ENCODE data around the gene TSC22D1.

The TSC22D1 gene

DNA sequence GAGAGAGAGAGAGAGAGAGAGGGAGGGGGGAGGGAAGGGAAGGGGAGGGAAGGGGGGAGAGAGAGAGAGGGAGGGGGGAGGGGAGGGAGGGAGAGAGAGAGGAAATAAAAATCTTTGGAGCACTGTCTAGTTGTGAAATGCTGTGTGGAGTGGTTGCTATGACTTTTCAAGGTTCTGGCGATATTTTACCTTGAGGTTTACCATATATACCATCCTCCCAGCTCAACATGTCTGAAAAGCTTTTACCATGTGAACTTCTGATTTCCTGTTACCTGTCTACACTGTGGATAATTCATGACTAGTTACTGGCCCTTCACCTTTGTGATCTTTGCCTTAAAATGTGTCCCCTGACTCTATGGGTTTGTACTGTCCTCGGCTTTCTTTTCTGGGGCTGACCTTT, 164.3 kb downstream of the TSC22D1 start:
- TF ChIP-seq, protein P1, sequence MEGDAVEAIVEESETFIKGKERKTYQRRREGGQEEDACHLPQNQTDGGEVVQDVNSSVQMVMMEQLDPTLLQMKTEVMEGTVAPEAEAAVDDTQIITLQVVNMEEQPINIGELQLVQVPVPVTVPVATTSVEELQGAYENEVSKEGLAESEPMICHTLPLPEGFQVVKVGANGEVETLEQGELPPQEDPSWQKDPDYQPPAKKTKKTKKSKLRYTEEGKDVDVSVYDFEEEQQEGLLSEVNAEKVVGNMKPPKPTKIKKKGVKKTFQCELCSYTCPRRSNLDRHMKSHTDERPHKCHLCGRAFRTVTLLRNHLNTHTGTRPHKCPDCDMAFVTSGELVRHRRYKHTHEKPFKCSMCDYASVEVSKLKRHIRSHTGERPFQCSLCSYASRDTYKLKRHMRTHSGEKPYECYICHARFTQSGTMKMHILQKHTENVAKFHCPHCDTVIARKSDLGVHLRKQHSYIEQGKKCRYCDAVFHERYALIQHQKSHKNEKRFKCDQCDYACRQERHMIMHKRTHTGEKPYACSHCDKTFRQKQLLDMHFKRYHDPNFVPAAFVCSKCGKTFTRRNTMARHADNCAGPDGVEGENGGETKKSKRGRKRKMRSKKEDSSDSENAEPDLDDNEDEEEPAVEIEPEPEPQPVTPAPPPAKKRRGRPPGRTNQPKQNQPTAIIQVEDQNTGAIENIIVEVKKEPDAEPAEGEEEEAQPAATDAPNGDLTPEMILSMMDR (conservative IDR thresholded peaks at IDR 0.05; ENCODE audit: low read length) = no peak
- TF ChIP-seq EZH2phosphoT487 (IDR thresholded peaks at IDR 0.05; ENCODE audit: borderline replicate concordance) = no peak
- H3K4me1 ChIP-seq (ENCODE audit: insufficient read depth, low read length, poor library complexity, severe bottlenecking) = peaks cover 23% of the 10 kb centered on the region
- H4K20me1 ChIP-seq (ENCODE audit: insufficient read depth, low read length, poor library complexity, severe bottlenecking) = no peaks in the 10 kb centered on the region
- no peaks in the 10 kb centered on the region for H3K9me3 ChIP-seq (ENCODE audit: insufficient read depth, low read depth, low read length)
- no peaks in the 10 kb centered on the region for H3K36me3 ChIP-seq (ENCODE audit: insufficient read depth, low read length)
- no peaks in the 10 kb centered on the region for H3K9me2 ChIP-seq (replicated peaks; ENCODE audit: low read depth, low read length)
- peak overlapping the region; percentile 28 for H3K9ac ChIP-seq (ENCODE audit: low read depth, low read length, poor library complexity, severe bottlenecking)
- no peaks in the 10 kb centered on the region; the same call in 1 of the 2 replicates for H3F3A ChIP-seq (ENCODE audit: low read depth)
- peak overlapping the region; percentile 61 for H2AFZ ChIP-seq (ENCODE audit: low read length)
- no peaks in the 10 kb centered on the region for H3K27me3 ChIP-seq (ENCODE audit: insufficient read depth, low read length, poor library complexity, severe bottlenecking)
- H3K79me2 ChIP-seq (ENCODE audit: insufficient read depth, low read length) = no peaks in the 10 kb centered on the region
- H3K4me3 ChIP-seq (ENCODE audit: low read length, poor library complexity, severe bottlenecking) = no peak overlapping the region
- peak overlapping the region; percentile 27 for H3K4me2 ChIP-seq (ENCODE audit: low read depth, low read length, poor library complexity, severe bottlenecking)

DNA sequence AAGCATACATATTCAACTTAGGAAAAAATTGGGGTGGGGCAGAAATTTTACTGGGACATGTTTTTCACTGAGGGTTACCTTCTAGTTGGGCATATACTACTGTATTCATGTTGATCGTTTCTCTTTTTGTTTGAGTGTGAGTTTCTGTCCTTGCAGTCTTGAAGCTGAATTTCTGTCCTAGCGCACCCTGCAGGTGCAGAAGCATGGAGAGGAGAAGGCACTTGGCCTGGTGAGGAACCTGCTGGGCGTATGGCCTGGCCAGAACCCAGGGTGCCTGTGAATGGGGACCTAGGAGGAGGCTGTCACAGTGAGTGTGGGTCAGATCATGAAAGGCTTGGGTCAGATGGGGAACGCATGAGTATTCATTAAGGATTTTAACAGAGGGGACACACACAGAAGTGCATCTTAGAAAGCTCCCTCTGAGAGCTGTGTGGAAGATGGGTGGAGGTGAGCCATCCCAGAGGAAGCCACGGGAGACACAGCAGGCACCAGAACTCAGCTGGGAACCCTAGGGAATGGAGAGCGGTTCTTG, 165.7 kb downstream of the TSC22D1 start:
- no peak overlapping the region for H3K4me2 ChIP-seq (ENCODE audit: low read depth, low read length, poor library complexity, severe bottlenecking)
- TF ChIP-seq, protein P1 (conservative IDR thresholded peaks at IDR 0.05; ENCODE audit: low read length) = peak; percentile 43
- TF ChIP-seq EZH2phosphoT487 (IDR thresholded peaks at IDR 0.05; ENCODE audit: borderline replicate concordance) = no peak
- no peaks in the 10 kb centered on the region for H3K27me3 ChIP-seq (ENCODE audit: insufficient read depth, low read length, poor library complexity, severe bottlenecking)
- H4K20me1 ChIP-seq (ENCODE audit: insufficient read depth, low read length, poor library complexity, severe bottlenecking) = no peaks in the 10 kb centered on the region
- H3K9me2 ChIP-seq (replicated peaks; ENCODE audit: low read depth, low read length) = no peaks in the 10 kb centered on the region
- 0 out of 2 replicates have a peak overlapping the region, but pooled peaks have one; percentile 68 for H2AFZ ChIP-seq (ENCODE audit: low read length)
- H3K36me3 ChIP-seq (ENCODE audit: insufficient read depth, low read length) = no peaks in the 10 kb centered on the region
- H3K79me2 ChIP-seq (ENCODE audit: insufficient read depth, low read length) = no peaks in the 10 kb centered on the region
- H3K4me1 ChIP-seq (ENCODE audit: insufficient read depth, low read length, poor library complexity, severe bottlenecking) = peaks cover 15% of the 10 kb centered on the region
- H3F3A ChIP-seq (ENCODE audit: low read depth) = no peaks in the 10 kb centered on the region; the same call in 1 of the 2 replicates
- no peak overlapping the region for H3K4me3 ChIP-seq (ENCODE audit: low read length, poor library complexity, severe bottlenecking)
- no peak overlapping the region for H3K9ac ChIP-seq (ENCODE audit: low read depth, low read length, poor library complexity, severe bottlenecking)
- no peaks in the 10 kb centered on the region for H3K9me3 ChIP-seq (ENCODE audit: insufficient read depth, low read depth, low read length)

DNA sequence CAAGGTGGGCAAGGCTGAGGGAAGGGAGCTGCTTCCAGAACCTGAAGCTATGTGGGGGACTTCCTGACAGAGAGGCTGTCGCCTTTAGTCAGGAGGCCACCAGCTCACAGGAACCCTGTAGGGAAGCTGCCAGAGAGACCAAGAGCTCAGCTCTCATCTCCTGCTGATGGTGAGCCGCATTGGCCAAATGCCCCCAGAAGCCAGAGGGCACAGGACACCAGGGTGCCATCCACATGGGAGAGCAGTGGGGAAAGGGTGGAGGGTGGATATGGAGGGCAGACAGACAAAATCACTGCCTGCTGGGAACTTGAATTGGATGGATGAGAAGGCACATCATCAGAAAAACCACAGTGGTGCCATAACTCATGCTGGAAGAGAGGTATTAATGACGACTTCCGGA, 166.5 kb downstream of the TSC22D1 start:
- Histone ChIP-seq H3F3A (ENCODE audit: low read depth) (no peaks in the 10 kb centered on the region; the same call in 1 of the 2 replicates), H3K9ac (ENCODE audit: low read depth, low read length, poor library complexity, severe bottlenecking) (no peak overlapping the region), H3K27me3 (ENCODE audit: insufficient read depth, low read length, poor library complexity, severe bottlenecking) (no peaks in the 10 kb centered on the region), H3K79me2 (ENCODE audit: insufficient read depth, low read length) (no peaks in the 10 kb centered on the region), H4K20me1 (ENCODE audit: insufficient read depth, low read length, poor library complexity, severe bottlenecking) (no peaks in the 10 kb centered on the region), H3K9me2 (replicated peaks; ENCODE audit: low read depth, low read length) (no peaks in the 10 kb centered on the region), H3K36me3 (ENCODE audit: insufficient read depth, low read length) (no peaks in the 10 kb centered on the region), H3K4me3 (ENCODE audit: low read length, poor library complexity, severe bottlenecking) (no peak overlapping the region), H3K4me1 (ENCODE audit: insufficient read depth, low read length, poor library complexity, severe bottlenecking) (peaks cover 15% of the 10 kb centered on the region), H3K9me3 (ENCODE audit: insufficient read depth, low read depth, low read length) (no peaks in the 10 kb centered on the region), H3K4me2 (ENCODE audit: low read depth, low read length, poor library complexity, severe bottlenecking) (no peak overlapping the region), H2AFZ (ENCODE audit: low read length) (no peak overlapping the region)
- TF ChIP-seq, protein P1 (conservative IDR thresholded peaks at IDR 0.05; ENCODE audit: low read length) = no peak
- TF ChIP-seq EZH2phosphoT487 (IDR thresholded peaks at IDR 0.05; ENCODE audit: borderline replicate concordance) = no peak
